Stimulated activated memory B cell treated with anti-CD40 and anti-IgM and Interleukin-4, amounts not matched to agents 10 μg/mL and 1 μg/mL and 100 μg/mL, for 72 hours (primary cell): ENCODE measurements around the gene ZFYVE1.
"Not testable (repeated sequence)": the region's sequence is repeated elsewhere in the genome, so short reads cannot be mapped to it uniquely, and the experiment has no call there.

Experiments
- ATAC-seq: fragments of 150-1000 bp; cut with Tn5 transposase; 2 replicates; pipeline ENCODE4 v1.10.0; 2021
- H3K27ac Mint-ChIP-seq: one replicate; pipeline ENCODE4 v1.8.0; 2022; ENCODE audit warnings: mild to moderate bottlenecking, mixed read lengths
- H3K27me3 Mint-ChIP-seq: one replicate; pipeline ENCODE4 v1.8.0; 2022; ENCODE audit warnings: mixed read lengths
- H3K36me3 Mint-ChIP-seq: one replicate; pipeline ENCODE4 v1.8.0; 2022; ENCODE audit warnings: mixed read lengths
- H3K4me1 Mint-ChIP-seq: one replicate; pipeline ENCODE4 v1.8.0; 2022; ENCODE audit warnings: mixed read lengths
- H3K4me3 Mint-ChIP-seq: one replicate; pipeline ENCODE4 v1.8.0; 2022; ENCODE audit warnings: mild to moderate bottlenecking, moderate library complexity, mixed read lengths
- H3K9me3 Mint-ChIP-seq: one replicate; pipeline ENCODE4 v1.8.0; 2022; ENCODE audit warnings: mixed read lengths

The ZFYVE1 gene

DNA sequence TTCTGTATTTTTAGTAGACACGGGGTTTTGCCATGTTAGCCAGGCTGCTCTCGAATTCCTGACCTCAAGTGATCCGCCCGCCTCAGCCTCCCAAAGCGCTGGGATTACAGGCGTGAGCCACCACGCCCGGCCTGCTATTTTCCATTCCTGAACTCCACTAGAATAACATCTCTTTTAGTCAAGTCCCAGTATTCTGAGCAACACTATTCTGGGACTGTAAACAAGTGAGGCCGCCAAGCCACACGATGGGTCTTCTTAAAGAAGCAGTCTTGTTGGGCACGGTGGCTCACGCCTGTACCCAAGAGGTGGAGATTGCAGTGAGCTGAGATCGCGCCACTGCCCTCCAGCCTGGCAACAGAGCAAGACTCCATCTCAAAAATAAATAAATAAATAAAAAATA is 11.4 kb downstream of the ZFYVE1 start:
- H3K27ac Mint-ChIP-seq, ATAC-seq, H3K4me3 Mint-ChIP-seq, H3K9me3 Mint-ChIP-seq, H3K27me3 Mint-ChIP-seq: not testable (repeated sequence)
- H3K36me3 Mint-ChIP-seq = peaks cover 52% of the 10 kb centered on the region
- peaks cover 40% of the 10 kb centered on the region for H3K4me1 Mint-ChIP-seq

DNA sequence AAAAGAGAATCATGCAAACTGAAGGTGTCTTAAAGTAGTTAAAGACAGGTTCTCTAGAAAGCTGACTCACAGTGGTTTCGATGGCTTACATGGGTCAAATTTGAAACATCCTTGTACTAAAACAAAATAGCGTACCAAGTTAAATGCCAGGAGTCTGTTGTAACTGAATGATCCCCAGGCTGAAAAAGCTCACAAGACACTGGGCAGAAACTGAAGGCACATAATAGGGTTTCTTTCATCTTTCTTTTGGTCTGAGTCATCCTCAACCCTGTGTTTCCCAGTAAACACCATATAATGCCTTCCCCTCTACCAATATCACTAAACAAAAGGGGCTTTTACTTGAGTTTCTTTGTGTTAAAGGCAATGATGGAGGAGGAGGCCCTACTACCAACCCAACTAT is 12.8 kb downstream of the ZFYVE1 start:
- peaks cover 47% of the 10 kb centered on the region for H3K36me3 Mint-ChIP-seq
- no peak overlapping the region for H3K4me3 Mint-ChIP-seq
- peaks cover 40% of the 10 kb centered on the region for H3K4me1 Mint-ChIP-seq
- no peak overlapping the region for H3K27ac Mint-ChIP-seq
- peak; percentile 69 for ATAC-seq
- no peaks in the 10 kb centered on the region for H3K27me3 Mint-ChIP-seq
- H3K9me3 Mint-ChIP-seq = peaks cover 3% of the 10 kb centered on the region

DNA sequence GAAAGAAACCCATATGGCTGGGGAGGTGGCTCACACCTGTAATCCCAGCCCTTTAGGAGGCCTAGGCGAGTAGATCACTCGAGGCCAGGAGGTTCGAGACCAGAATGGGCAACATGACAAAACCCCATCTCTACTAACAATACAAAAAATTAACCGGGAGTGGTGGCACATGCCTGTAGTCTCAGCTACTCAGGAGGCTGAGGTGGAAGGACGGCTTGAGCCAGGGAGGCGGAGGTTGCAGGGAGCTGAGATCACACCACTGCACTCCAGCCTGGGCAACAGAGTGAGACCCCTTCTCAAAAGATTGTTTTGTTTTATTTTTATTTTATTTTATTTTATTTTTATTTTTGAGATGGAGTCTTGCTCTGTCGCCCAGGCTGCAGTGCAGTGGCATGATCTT is 15.7 kb downstream of the ZFYVE1 start:
- not testable (repeated sequence) for H3K27me3 Mint-ChIP-seq, H3K4me3 Mint-ChIP-seq, H3K9me3 Mint-ChIP-seq, ATAC-seq, H3K27ac Mint-ChIP-seq
- Mint-ChIP-seq H3K36me3 (peaks cover 28% of the 10 kb centered on the region), H3K4me1 (peaks cover 23% of the 10 kb centered on the region)

DNA sequence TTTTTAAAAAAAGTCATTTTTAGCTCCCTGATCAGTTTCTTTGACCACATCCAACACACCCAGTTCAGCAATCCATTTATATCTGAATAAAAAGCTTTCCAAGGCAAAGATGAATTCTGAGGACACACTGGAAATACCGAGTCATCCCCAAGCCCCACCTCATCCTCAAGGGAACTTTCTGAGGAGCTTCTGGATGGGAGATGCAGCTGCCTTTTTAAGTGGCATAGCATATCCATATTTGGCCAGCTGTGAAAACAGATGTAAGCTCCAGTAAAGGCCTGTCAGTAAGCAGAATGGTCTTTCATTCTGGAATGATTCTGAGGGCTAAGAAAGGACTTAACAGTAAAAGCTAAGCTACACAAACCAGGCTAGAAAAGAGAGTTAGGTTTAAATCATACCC is 18.4 kb downstream of the ZFYVE1 start:
- H3K9me3 Mint-ChIP-seq = no peaks in the 10 kb centered on the region

DNA sequence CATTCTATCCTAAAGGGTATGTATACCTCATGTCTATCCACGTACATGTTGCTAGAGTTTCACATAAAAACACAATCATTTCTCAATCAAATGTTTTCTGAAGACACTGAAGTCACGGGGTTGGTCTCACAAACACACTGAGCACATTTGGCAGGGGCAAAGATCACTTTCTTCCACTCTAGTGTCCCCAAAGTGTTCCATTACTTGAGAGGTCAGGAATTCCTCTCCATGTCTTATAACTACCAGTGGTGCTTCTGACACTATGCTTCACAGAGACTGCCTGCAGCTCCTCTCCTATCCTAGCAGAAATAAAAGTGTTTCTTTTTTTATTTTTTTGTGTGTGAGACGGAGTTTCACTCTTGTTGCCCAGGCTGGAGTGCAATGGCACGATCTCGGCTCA is 19.1 kb downstream of the ZFYVE1 start:
- Mint-ChIP-seq H3K27ac (no peak overlapping the region), H3K36me3 (peaks cover 18% of the 10 kb centered on the region), H3K9me3 (no peaks in the 10 kb centered on the region), H3K4me3 (no peak overlapping the region), H3K4me1 (peaks cover 6% of the 10 kb centered on the region), H3K27me3 (no peaks in the 10 kb centered on the region)
- no peak for ATAC-seq

More for the DNA sequence above, 18.4 kb downstream of the ZFYVE1 start:
- Mint-ChIP-seq H3K27me3 (no peaks in the 10 kb centered on the region), H3K36me3 (peaks cover 24% of the 10 kb centered on the region), H3K27ac (no peak overlapping the region), H3K4me3 (no peak overlapping the region), H3K4me1 (peaks cover 13% of the 10 kb centered on the region)
- no peak for ATAC-seq

DNA sequence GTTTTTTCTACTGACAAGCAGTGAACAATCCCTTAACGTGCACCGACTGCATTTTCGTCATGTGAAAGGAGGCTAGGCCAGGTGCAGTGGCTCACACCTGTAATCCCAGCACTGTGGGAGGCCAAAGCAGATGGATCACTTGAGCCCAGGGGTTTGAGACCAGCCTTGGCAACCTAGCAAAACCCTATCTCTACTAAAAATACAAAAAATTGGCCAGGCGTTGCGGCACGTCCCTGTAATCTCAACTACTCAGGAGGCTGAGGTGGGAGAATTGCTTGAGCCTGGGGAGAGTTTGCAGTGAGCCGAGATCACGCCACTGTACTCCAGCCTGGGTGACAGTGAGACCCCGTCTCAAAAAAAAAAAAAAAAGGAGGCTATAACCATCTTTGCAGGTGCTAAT is 22.3 kb downstream of the ZFYVE1 start:
- H3K27me3 Mint-ChIP-seq, H3K36me3 Mint-ChIP-seq, H3K9me3 Mint-ChIP-seq, H3K27ac Mint-ChIP-seq, H3K4me3 Mint-ChIP-seq, H3K4me1 Mint-ChIP-seq, ATAC-seq: not testable (repeated sequence)

DNA sequence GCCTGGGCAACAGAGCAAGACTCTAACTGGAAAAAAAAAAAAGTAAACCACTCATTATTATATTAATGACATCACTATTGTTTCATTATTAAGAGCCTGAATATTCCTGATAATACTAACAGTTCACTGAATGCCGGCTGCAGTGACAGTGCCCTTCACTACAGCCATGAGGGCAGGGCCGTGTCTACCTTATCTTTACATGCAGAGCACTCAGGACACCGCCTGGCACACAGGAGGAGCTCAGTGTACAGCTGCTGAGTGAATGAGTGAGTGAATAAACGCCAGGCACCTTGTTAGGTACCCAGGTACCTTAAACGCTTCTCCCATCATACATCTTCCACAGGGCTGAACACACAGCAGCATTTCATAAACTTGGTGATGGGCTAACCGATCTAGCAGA is 23.2 kb downstream of the ZFYVE1 start:
- Mint-ChIP-seq H3K9me3 (no peaks in the 10 kb centered on the region), H3K27me3 (no peaks in the 10 kb centered on the region), H3K27ac (no peak overlapping the region), H3K4me1 (peaks cover 7% of the 10 kb centered on the region), H3K36me3 (peaks cover 14% of the 10 kb centered on the region), H3K4me3 (no peak overlapping the region)
- no peak for ATAC-seq

DNA sequence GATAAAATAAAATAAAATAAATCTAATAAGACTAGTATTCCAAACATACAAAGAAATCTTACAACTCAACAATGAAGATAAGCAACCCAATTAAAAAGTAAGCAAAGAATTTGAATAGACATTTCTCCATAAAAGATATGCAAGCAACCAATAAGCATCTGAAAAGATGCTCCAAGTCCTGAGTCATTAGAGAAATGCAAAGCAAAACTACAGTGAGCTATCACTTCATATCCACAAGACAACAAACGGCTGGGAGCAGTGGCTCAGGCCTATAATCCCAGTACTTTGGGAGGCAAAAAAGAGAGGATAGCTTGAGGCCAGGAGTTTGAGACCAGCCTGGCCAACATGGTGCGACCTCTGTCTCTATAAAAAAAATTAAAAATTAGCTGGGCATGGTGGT is 26.8 kb downstream of the ZFYVE1 start:
- Mint-ChIP-seq H3K4me3 (no peak overlapping the region), H3K27me3 (no peaks in the 10 kb centered on the region), H3K4me1 (peaks cover 7% of the 10 kb centered on the region), H3K36me3 (peaks cover 48% of the 10 kb centered on the region), H3K27ac (no peak overlapping the region), H3K9me3 (no peaks in the 10 kb centered on the region)
- ATAC-seq = no peak

DNA sequence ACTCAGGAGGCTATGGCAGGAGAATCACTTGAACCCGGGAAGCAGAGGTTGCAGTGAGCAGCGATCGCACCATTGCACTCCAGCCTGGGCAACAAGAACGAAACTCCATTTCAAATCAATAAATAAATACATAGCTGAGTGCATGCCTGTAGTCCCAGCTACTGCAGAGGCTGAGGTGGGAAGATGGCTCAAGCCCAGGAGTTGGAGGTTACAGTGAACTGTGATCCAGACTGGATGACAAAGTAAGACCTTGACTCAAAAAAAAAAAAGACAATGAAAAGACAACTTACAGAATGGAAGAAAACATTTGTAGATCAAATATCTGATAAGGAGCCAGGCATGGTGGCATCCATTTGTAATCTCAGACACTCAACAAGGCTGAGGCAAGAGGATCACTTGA is 27.6 kb downstream of the ZFYVE1 start:
- H3K4me1 Mint-ChIP-seq = peaks cover 7% of the 10 kb centered on the region
- no peak overlapping the region for H3K27ac Mint-ChIP-seq
- H3K27me3 Mint-ChIP-seq = no peaks in the 10 kb centered on the region
- no peak for ATAC-seq
- H3K36me3 Mint-ChIP-seq = peaks cover 56% of the 10 kb centered on the region
- no peaks in the 10 kb centered on the region for H3K9me3 Mint-ChIP-seq
- no peak overlapping the region for H3K4me3 Mint-ChIP-seq

DNA sequence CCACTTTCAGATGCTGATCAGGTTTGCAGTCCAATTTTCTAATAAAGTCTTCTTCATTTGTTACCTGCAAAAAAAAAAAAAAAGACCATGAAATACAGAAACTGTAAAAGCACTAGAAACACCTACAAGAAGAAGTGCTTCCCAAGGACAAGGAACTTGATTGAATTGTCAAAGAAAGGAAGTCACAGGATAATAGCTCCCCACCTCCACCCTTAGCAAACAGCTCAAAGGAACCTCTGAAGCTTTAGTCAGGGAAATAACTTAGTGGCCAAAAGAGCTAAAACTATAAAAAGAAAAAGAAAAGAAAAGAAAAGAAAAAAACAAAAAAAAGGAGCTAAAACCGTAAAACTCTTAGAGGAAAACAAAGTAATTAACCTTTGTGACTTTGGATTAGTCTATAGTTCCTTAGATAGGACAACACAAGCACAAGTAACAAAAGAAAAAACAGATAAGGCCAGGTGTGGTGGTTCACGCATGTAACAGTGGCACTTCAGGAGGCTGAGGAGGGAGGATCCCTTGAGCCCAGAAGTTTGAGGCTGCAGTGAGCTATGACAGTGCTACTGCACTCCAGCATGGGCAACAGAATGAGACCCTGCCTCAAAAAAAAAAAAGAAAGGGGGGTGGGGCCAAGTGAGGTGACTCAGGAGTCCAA is 28.5 kb downstream of the ZFYVE1 start:
- H3K27ac Mint-ChIP-seq = no peak overlapping the region
- ATAC-seq = no peak

DNA sequence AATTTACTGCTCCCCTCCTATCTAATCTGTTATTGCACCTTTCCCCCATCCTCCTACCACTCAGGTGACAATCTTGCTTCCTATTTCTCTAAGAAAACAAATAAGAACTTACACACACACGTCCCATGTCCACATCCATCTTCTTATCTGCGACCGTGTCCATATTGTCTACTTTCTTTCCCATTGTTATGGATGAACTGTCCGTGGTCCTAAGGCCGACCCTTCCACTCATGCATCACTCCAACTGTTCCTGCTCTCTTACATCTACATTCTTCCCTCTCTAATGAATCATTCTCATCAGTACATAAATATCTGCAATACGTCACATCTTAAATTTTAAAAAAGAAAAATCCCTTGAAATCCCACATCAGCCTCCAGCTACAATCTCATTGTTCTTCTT is 30.0 kb downstream of the ZFYVE1 start:
- no peak overlapping the region for H3K27ac Mint-ChIP-seq
- no peak for ATAC-seq
- H3K4me1 Mint-ChIP-seq = peaks cover 7% of the 10 kb centered on the region
- no peaks in the 10 kb centered on the region for H3K9me3 Mint-ChIP-seq
- H3K27me3 Mint-ChIP-seq = no peaks in the 10 kb centered on the region
- no peak overlapping the region for H3K4me3 Mint-ChIP-seq
- H3K36me3 Mint-ChIP-seq = peaks cover 60% of the 10 kb centered on the region

More for the DNA sequence above, 28.5 kb downstream of the ZFYVE1 start:
- no peaks in the 10 kb centered on the region for H3K9me3 Mint-ChIP-seq
- H3K27me3 Mint-ChIP-seq = no peaks in the 10 kb centered on the region
- H3K36me3 Mint-ChIP-seq = peaks cover 49% of the 10 kb centered on the region
- no peak overlapping the region for H3K4me3 Mint-ChIP-seq
- H3K4me1 Mint-ChIP-seq = peaks cover 7% of the 10 kb centered on the region

DNA sequence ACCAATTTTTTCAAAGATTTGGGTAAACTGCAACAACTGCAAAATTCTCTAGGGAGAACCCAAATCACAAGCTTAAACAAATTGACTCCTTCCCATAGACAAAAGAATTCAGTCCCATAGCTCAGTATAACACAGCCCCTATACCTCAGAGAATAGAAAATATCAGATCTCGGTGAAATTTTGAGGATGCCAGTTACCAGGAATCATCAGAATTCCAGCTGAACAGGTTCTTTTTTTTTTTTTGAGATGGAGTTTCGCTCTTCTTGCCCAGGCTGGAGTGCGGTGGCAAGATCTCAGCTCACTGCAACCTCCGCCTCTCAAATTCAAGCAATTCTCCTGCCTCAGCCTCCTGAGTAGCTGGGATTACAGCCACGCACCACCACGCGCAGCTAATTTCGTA is 36.7 kb downstream of the ZFYVE1 start:
- no peak overlapping the region for H3K4me3 Mint-ChIP-seq
- H3K27me3 Mint-ChIP-seq = no peaks in the 10 kb centered on the region
- no peak for ATAC-seq
- peaks cover 46% of the 10 kb centered on the region for H3K36me3 Mint-ChIP-seq
- H3K4me1 Mint-ChIP-seq = no peaks in the 10 kb centered on the region
- H3K27ac Mint-ChIP-seq = no peak overlapping the region
- no peaks in the 10 kb centered on the region for H3K9me3 Mint-ChIP-seq

DNA sequence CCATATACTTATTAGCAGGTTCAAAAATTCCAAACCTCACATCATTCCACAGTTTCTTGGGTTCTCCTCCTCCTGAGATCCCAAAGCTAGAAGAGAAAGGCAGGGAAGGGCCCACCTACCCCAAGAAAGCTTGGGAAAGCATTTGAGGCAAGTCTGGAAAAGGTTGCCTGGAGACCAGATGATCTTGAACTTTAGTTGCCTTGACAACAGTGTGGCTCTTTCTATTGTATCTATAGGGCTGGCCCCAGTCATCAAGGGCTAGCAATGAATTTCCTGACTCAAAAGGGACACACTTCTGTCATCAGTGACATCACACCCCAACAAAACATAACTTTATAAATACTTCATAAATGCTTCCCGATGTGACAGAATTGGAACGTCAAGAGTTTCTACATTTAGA is 40.0 kb downstream of the ZFYVE1 start:
- Mint-ChIP-seq H3K9me3 (no peaks in the 10 kb centered on the region), H3K36me3 (peaks cover 50% of the 10 kb centered on the region)

DNA sequence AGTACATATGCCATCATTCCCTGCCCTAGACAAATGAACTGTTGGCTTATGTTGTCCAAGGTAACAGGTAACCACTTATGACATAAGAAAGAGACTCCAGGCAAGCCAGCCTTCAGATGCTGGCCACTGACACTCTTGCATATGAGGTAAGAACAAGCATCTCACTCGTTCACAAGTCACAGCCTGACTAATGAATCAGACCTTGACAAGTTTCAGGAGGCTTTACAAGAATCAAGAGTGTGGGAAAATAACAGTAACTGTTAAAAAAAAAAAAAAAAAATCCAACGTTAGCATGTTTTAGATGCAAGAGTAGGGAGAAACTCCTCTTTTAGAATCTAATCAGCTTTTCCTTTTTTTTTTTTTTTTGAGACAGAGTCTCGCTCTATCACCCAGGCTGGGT is 40.7 kb downstream of the ZFYVE1 start:
- Mint-ChIP-seq H3K27ac (no peak overlapping the region), H3K9me3 (no peaks in the 10 kb centered on the region), H3K4me1 (no peaks in the 10 kb centered on the region), H3K4me3 (no peak overlapping the region), H3K36me3 (peaks cover 52% of the 10 kb centered on the region), H3K27me3 (no peaks in the 10 kb centered on the region)
- no peak for ATAC-seq

More for the DNA sequence above, 40.0 kb downstream of the ZFYVE1 start:
- Mint-ChIP-seq H3K27ac (no peak overlapping the region), H3K4me1 (no peaks in the 10 kb centered on the region), H3K4me3 (no peak overlapping the region), H3K27me3 (no peaks in the 10 kb centered on the region)
- ATAC-seq = no peak

DNA sequence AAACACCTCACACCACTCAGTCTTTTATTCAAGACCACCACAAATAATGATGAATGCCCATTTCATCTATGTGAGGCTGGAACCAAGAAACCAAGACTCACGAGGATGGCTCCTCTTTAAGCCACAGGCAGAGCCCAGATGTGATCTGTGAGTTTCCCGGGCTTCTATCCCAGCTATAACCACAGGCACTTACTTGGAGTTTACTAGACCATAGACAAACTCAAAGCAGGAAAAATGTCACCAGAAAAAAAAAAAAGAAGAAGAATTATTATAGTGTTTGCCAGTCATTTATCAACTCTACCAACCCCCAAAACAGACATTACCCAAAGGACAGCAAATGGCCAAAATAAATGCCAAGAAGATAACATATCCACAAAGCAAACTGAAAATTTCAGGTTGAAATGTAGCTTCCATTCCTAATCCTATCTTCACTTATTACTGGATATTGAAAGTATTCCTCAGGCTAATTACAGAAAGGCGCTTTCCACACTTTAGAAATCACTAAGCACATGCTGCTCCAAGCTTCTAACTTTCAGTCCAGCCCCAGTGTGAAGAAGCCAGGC is 44.7 kb downstream of the ZFYVE1 start:
- H3K27ac Mint-ChIP-seq = no peak overlapping the region
- no peak for ATAC-seq

DNA sequence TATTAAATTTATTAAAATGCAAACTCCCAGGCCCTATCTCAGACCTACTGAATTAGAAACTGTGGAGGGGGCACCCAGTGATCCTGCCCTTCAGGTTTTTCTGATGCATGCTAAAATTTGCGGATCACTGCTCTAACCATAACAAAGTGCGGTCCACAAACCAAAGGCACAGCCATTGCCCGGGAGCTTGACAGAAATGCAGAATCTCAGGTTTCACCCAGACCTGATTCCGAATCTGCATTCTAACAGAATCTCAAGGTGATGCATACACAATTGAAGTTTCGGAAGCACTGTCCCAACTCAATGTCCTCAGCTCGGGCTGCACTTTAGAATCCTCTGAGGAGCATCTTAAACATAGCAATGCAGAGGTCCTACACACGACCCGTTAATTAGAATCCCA is 46.0 kb downstream of the ZFYVE1 start:
- Mint-ChIP-seq H3K36me3 (peaks cover 68% of the 10 kb centered on the region), H3K4me3 (no peak overlapping the region), H3K4me1 (no peaks in the 10 kb centered on the region), H3K27ac (no peak overlapping the region), H3K9me3 (no peaks in the 10 kb centered on the region), H3K27me3 (no peaks in the 10 kb centered on the region)
- no peak for ATAC-seq

More for the DNA sequence above, 44.7 kb downstream of the ZFYVE1 start:
- Mint-ChIP-seq H3K27me3 (no peaks in the 10 kb centered on the region), H3K9me3 (no peaks in the 10 kb centered on the region), H3K4me1 (no peaks in the 10 kb centered on the region), H3K36me3 (peaks cover 66% of the 10 kb centered on the region), H3K4me3 (no peak overlapping the region)
